Activated naive CD4-positive, alpha-beta T cell treated with anti-CD3 and anti-CD28 coated beads for 36 hours (primary cell): Measurements from ENCODE around the gene SPRR5. TPM values are rescaled to one million over a fixed set of nuclear protein-coding genes. Genes with fewer than 3 reads are reported as not detected.

Experiments
- CTCF ChIA-PET: fragments of 350-600 bp; sonication (Branson Sonifier 250); formaldehyde crosslinking; loops from one replicate; lab custom pipeline; 2021; ENCODE audit warnings: antibody characterized with exemption; lab: Charles Lee
- DNase-seq: peaks from one replicate; pipeline ENCODE4 v3.0.0-alpha.2; 2020
- H3K27ac Mint-ChIP-seq: one replicate; pipeline ENCODE4 v1.8.0; 2021; ENCODE audit warnings: mild to moderate bottlenecking, mixed read lengths
- H3K27me3 Mint-ChIP-seq: one replicate; pipeline ENCODE4 v1.8.0; 2021; ENCODE audit warnings: low read depth, mixed read lengths
- H3K36me3 Mint-ChIP-seq: one replicate; pipeline ENCODE4 v1.8.0; 2021; ENCODE audit warnings: low read depth, mixed read lengths
- H3K4me1 Mint-ChIP-seq: one replicate; pipeline ENCODE4 v1.8.0; 2021; ENCODE audit warnings: low read depth, mixed read lengths
- H3K4me3 Mint-ChIP-seq: one replicate; pipeline ENCODE4 v1.8.0; 2021; ENCODE audit warnings: mild to moderate bottlenecking, moderate library complexity, mixed read lengths
- H3K9me3 Mint-ChIP-seq: one replicate; pipeline ENCODE4 v1.8.0; 2021; ENCODE audit warnings: mixed read lengths
- intact Hi-C: fragments of 100-400 bp; cut with micrococcal nuclease; formaldehyde crosslinking; loops from one replicate; pipeline ENCODE4 v1.15.1; 2023
- total RNA-seq, 2 experiments: library from RNA; stranded (reverse); gene quantifications; one replicate each; pipeline ENCODE4 v1.2.3, GENCODE V29; 2021

SPRR5 gene
- total RNA-seq, 2 experiments from 2014 or later, result not detected

DNA sequence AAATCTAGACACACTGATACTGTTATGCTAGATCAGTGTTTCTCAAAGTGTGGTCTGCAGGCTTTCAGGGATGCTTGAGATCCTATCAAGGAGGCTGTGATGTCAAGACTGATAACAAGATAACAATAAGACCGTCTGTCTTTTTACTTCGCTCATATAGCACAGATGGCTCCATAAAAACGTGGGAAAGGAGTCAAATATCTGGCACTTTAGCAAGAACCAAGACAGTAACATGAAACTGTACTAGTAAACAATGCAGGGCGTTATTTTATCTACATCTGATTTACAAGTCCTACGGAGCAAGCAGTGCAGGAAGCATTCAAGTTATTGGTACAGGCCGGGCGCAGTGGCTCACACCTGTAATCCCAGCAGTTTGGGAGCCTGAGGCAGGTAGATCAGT, 50.9 kb downstream of the SPRR5 start:
- H3K4me1 Mint-ChIP-seq, result no peaks in the 10 kb centered on the region
- CTCF ChIA-PET, result no interaction called here
- no peaks in the 10 kb centered on the region for H3K36me3 Mint-ChIP-seq
- H3K4me3 Mint-ChIP-seq, result no peak overlapping the region
- peaks cover 11% of the 10 kb centered on the region for H3K27me3 Mint-ChIP-seq
- intact Hi-C loops, result no loop called here
- no peak for DNase-seq
- no peak overlapping the region for H3K27ac Mint-ChIP-seq
- H3K9me3 Mint-ChIP-seq, result peaks cover 6% of the 10 kb centered on the region

DNA sequence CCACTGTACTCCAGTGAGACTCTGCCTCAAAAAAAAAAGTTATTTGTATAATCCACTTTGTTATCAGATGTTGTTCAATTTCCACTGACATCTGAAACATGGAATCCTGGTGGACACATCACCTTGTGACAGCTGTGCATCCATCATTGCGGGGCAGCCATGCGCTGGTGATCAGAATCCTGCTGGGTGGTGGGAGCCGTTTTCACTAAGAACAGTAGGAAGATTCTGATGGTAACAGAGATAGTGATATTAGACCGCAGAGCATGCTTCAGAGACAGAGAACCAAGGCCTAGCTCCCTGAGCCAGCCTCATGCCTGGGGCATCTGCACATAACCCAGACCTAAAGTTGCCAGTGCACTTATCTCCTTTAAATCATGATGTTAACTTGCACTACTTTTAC, 51.5 kb downstream of the SPRR5 start:
- intact Hi-C loops, result no loop called here
- H3K4me1 Mint-ChIP-seq, result no peaks in the 10 kb centered on the region
- H3K4me3 Mint-ChIP-seq, result no peak overlapping the region
- H3K36me3 Mint-ChIP-seq, result no peaks in the 10 kb centered on the region
- no peak for DNase-seq
- H3K9me3 Mint-ChIP-seq, result peaks cover 6% of the 10 kb centered on the region
- CTCF ChIA-PET, result no interaction called here
- peaks cover 8% of the 10 kb centered on the region for H3K27me3 Mint-ChIP-seq
- no peak overlapping the region for H3K27ac Mint-ChIP-seq

Other genes starting within 250 kb of the SPRR5 start
- not detected for gene LCE2A, start 248.9 kb upstream of the SPRR5 start, total RNA-seq
- not detected for gene LCE4A, start 239.0 kb upstream of the SPRR5 start, total RNA-seq
- not detected for gene KPRP, start 189.2 kb upstream of the SPRR5 start, total RNA-seq
- gene LCE1F, start 172.1 kb upstream of the SPRR5 start, total RNA-seq, result not detected
- not detected for gene LCE1E, start 160.9 kb upstream of the SPRR5 start, total RNA-seq
- not detected for gene LCE1D, start 150.5 kb upstream of the SPRR5 start, total RNA-seq
- gene LCE1C, start 140.6 kb upstream of the SPRR5 start, total RNA-seq, result not detected
- gene LCE1B, start 135.2 kb upstream of the SPRR5 start, total RNA-seq, result not detected
- not detected for gene LCE1A, start 119.7 kb upstream of the SPRR5 start, total RNA-seq
- gene LCE6A, start 104.3 kb upstream of the SPRR5 start, total RNA-seq, result not detected
- not detected for gene LCE7A, start 87.2 kb upstream of the SPRR5 start, total RNA-seq
- not detected for gene SMCP, start 68.9 kb upstream of the SPRR5 start, total RNA-seq
- gene IVL, start 38.7 kb upstream of the SPRR5 start, total RNA-seq, result not detected
- not detected for gene SPRR4, start 23.4 kb downstream of the SPRR5 start, total RNA-seq
- not detected for gene SPRR1A, start 36.9 kb downstream of the SPRR5 start, total RNA-seq
- not detected for gene SPRR3, start 54.5 kb downstream of the SPRR5 start, total RNA-seq
- not detected for gene SPRR1B, start 84.0 kb downstream of the SPRR5 start, total RNA-seq
- gene SPRR2D, start 93.9 kb downstream of the SPRR5 start, total RNA-seq, result not detected
- not detected for gene SPRR2A, start 110.3 kb downstream of the SPRR5 start, total RNA-seq
- not detected for gene SPRR2B, start 124.4 kb downstream of the SPRR5 start, total RNA-seq
- not detected for gene SPRR2E, start 147.3 kb downstream of the SPRR5 start, total RNA-seq
- gene SPRR2F, start 166.3 kb downstream of the SPRR5 start, total RNA-seq, result not detected
- not detected for gene SPRR2G, start 203.7 kb downstream of the SPRR5 start, total RNA-seq